Skeletal muscle tissue (tissue), 4 donors: ENCODE data around the gene C7orf57. TPM values are rescaled to one million over a fixed set of nuclear protein-coding genes. Genes with fewer than 3 reads are reported as not detected.

Experiments used
- H3K27ac ChIP-seq: one replicate; pipeline ENCODE4 v1.7.0; 2013; ENCODE audit warnings: mild to moderate bottlenecking, low read depth, low read length, inconsistent platforms
- H3K27me3 ChIP-seq, 3 donors: one replicate each; pipeline ENCODE4 v1.7.0; 2013; ENCODE audit warnings: low read length in 3 of 3; ENCODE audit not compliant: control insufficient read depth in 3 of 3, insufficient read depth in 3 of 3
- H3K36me3 ChIP-seq, 3 donors: one replicate each; pipeline ENCODE4 v1.7.0; 2013; ENCODE audit warnings: low read length in 3 of 3; ENCODE audit not compliant: control insufficient read depth in 3 of 3, insufficient read depth in 3 of 3
- H3K4me1 ChIP-seq, 3 donors: one replicate each; pipeline ENCODE4 v1.7.0; 2013; ENCODE audit warnings: low read length in 3 of 3, mild to moderate bottlenecking in 3 of 3; ENCODE audit not compliant: control insufficient read depth in 3 of 3, insufficient read depth in 3 of 3
- H3K4me3 ChIP-seq, 3 donors: one replicate each; pipeline ENCODE4 v1.7.0; 2013; ENCODE audit warnings: low read length in 3 of 3
- H3K9ac ChIP-seq, 3 donors: one replicate each; pipeline ENCODE4 v1.7.0; 2013; ENCODE audit warnings: low read length in 3 of 3, mild to moderate bottlenecking in 3 of 3, moderate library complexity in 2 of 3, low read depth in 1 of 3
- H3K9me3 ChIP-seq, 3 donors: one replicate each; pipeline ENCODE4 v1.7.0; 2013; ENCODE audit warnings: low read length in 3 of 3; ENCODE audit not compliant: control insufficient read depth in 3 of 3
- total RNA-seq: library from RNA; depleted of rRNA; stranded (reverse); fragments of >200 nt; gene quantifications from one replicate; pipeline ENCODE4 v1.2.3, GENCODE V29; 2014
- donor health status: Osteomylitis.

Gene C7orf57
- total RNA-seq, 1 donor from 2014 or later: not detected

- H3K27me3 ChIP-seq: peaks cover 11 to 21% (median 18%) of the 10 kb centered on the region in 3 donors
- H3K9ac ChIP-seq: no peak overlapping the region
- H3K9me3 ChIP-seq: no peaks in the 10 kb centered on the region
- H3K27ac ChIP-seq: no peak overlapping the region
- no peaks in the 10 kb centered on the region for H3K36me3 ChIP-seq
- H3K4me3 ChIP-seq: no peak overlapping the region
- peaks cover 7 to 8% (median 8%) of the 10 kb centered on the region in 3 donors for H3K4me1 ChIP-seq
Measured at GRCh38 chr7:48031111-48031510, 4.2 kb upstream of the C7orf57 start.

GRCh38 chr7:48033922-48034321, 1.4 kb upstream of the C7orf57 start:
- peaks cover 20 to 28% (median 22%) of the 10 kb centered on the region in 3 donors for H3K27me3 ChIP-seq
- peaks cover 8 to 10% (median 10%) of the 10 kb centered on the region in 3 donors for H3K4me1 ChIP-seq
- H3K36me3 ChIP-seq: no peaks in the 10 kb centered on the region
- H3K27ac ChIP-seq: no peak overlapping the region
- no peaks in the 10 kb centered on the region for H3K9me3 ChIP-seq
- no peak overlapping the region for H3K4me3 ChIP-seq
- H3K9ac ChIP-seq: no peak overlapping the region

GRCh38 chr7:48035967-48036478, 680 bp downstream of the C7orf57 start:
- Histone ChIP-seq H3K9me3 (no peaks in the 10 kb centered on the region), H3K4me3 (peak overlapping the region; percentile 70 to 74 (median 72)), H3K4me1 (peaks cover 8 to 10% (median 10%) of the 10 kb centered on the region in 3 donors), H3K27me3 (peaks cover 20 to 28% (median 22%) of the 10 kb centered on the region in 3 donors), H3K36me3 (no peaks in the 10 kb centered on the region), H3K27ac (no peak overlapping the region), H3K9ac (peak overlapping the region in 1 of 3 donors; percentile 25)

- H3K9me3 ChIP-seq: no peaks in the 10 kb centered on the region
- H3K36me3 ChIP-seq: no peaks in the 10 kb centered on the region
- peaks cover 12 to 24% (median 18%) of the 10 kb centered on the region in 3 donors for H3K27me3 ChIP-seq
- no peak overlapping the region for H3K4me3 ChIP-seq
- H3K4me1 ChIP-seq: peaks cover 8 to 10% (median 10%) of the 10 kb centered on the region in 3 donors
- no peak overlapping the region for H3K9ac ChIP-seq
- no peak overlapping the region for H3K27ac ChIP-seq
Measured at GRCh38 chr7:48038815-48039506, 3.6 kb downstream of the C7orf57 start.

- H3K36me3 ChIP-seq: no peaks in the 10 kb centered on the region
- H3K4me3 ChIP-seq: no peak overlapping the region
- no peaks in the 10 kb centered on the region for H3K9me3 ChIP-seq
- H3K27ac ChIP-seq: no peak overlapping the region
- peaks cover 1 to 2% (median 2%) of the 10 kb centered on the region in 3 donors for H3K4me1 ChIP-seq
- H3K27me3 ChIP-seq: peaks cover 4 to 11% (median 7%) of the 10 kb centered on the region in 3 donors
- H3K9ac ChIP-seq: no peak overlapping the region
Measured at GRCh38 chr7:48040944-48041652, 5.8 kb downstream of the C7orf57 start.

GRCh38 chr7:48041653-48041970, 6.3 kb downstream of the C7orf57 start:
- Histone ChIP-seq H3K27ac (no peak overlapping the region), H3K4me3 (no peak overlapping the region), H3K36me3 (no peaks in the 10 kb centered on the region), H3K27me3 (peaks cover 2 to 6% (median 3%) of the 10 kb centered on the region in 3 donors), H3K9me3 (no peaks in the 10 kb centered on the region), H3K4me1 (no peaks in the 10 kb centered on the region), H3K9ac (no peak overlapping the region)

GRCh38 chr7:48042216-48042615, 6.9 kb downstream of the C7orf57 start:
- Histone ChIP-seq H3K9me3 (no peaks in the 10 kb centered on the region), H3K36me3 (no peaks in the 10 kb centered on the region), H3K27ac (no peak overlapping the region), H3K4me1 (no peaks in the 10 kb centered on the region), H3K9ac (no peak overlapping the region), H3K4me3 (no peak overlapping the region), H3K27me3 (peaks cover 0 to 2% (median 0%) of the 10 kb centered on the region in 3 donors)

GRCh38 chr7:48042636-48043035, 7.3 kb downstream of the C7orf57 start:
- Histone ChIP-seq H3K27me3 (peaks cover 0 to 2% (median under 1%) of the 10 kb centered on the region in 3 donors), H3K9ac (no peak overlapping the region), H3K9me3 (no peaks in the 10 kb centered on the region), H3K4me1 (no peaks in the 10 kb centered on the region), H3K27ac (no peak overlapping the region), H3K4me3 (no peak overlapping the region), H3K36me3 (no peaks in the 10 kb centered on the region)

GRCh38 chr7:48045195-48045765, 9.9 kb downstream of the C7orf57 start:
- H3K27ac ChIP-seq: no peak overlapping the region

GRCh38 chr7:48046458-48046857, 11.1 kb downstream of the C7orf57 start:
- no peak overlapping the region for H3K9ac ChIP-seq

More at GRCh38 chr7:48045195-48045765, 9.9 kb downstream of the C7orf57 start:
- H3K9ac ChIP-seq: no peak overlapping the region
- H3K36me3 ChIP-seq: no peaks in the 10 kb centered on the region
- peaks cover 0 to 5% (median 2%) of the 10 kb centered on the region in 3 donors for H3K27me3 ChIP-seq
- no peaks in the 10 kb centered on the region for H3K4me1 ChIP-seq
- H3K4me3 ChIP-seq: no peak overlapping the region
- H3K9me3 ChIP-seq: no peaks in the 10 kb centered on the region

More at GRCh38 chr7:48046458-48046857, 11.1 kb downstream of the C7orf57 start:
- Histone ChIP-seq H3K4me3 (no peak overlapping the region), H3K36me3 (no peaks in the 10 kb centered on the region), H3K9me3 (no peaks in the 10 kb centered on the region), H3K27me3 (peaks cover 0 to 5% (median 2%) of the 10 kb centered on the region in 3 donors), H3K4me1 (no peaks in the 10 kb centered on the region), H3K27ac (no peak overlapping the region)
